AG08395 (cell line): ENCODE results near the gene CAPN7.

ENCODE experiments used
- DNase-seq: peaks from one replicate; pipeline ENCODE4 v3.0.0; 2012; ENCODE audit warnings: mixed read lengths, low spot score

Gene CAPN7

DNA sequence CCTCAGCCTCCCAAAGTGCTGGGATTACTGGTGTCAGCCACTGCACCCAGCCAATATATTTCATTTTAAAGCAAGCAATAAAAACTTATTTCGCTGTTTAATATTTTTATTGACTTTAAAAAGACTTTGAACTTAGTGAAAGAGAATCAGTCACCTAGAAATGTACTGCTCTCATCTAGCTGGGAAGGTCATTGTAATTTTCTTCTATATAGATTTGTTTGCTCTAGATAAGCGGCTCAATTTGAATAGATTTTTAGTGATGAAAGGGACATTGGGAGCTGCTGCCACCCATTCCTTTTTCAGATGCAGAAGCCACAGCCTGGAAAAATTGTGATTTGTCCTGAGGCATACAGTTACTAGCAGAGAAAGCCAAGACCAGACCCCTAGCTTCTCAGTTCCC is 40.1 kb downstream of the CAPN7 start:
- DNase-seq: no peak

DNA sequence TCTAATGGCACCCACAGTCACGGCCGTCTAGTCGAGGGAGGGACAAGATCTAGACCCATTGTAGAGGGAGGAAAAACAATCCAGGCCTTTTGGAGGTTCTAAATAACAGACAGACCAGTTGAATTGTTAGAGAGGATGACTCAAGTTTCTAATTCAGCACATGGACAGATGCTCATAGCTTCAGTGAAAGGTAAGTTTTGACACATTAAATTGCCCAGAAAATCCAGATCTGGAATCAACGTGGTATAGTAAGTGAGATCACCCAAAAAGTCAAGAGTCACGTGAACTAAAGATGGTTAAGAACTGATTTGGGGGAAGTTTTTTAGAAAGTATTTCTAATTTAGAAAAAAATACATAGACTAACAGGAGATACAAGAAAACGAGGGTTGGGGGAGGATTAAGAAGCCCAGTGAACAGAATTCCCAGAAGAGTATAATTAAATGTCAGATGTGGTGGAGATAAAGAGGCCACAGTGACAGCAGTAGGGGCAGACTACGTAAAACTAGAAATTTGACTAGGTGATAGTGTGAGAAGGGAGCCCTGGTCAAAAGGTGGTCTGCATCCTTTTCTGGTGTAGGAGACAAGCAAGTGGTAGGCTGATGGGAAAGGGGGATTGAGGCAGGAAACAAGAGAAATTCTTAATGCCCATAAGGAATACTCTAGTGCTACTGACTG is 47.1 kb downstream of the CAPN7 start:
- DNase-seq: no peak

DNA sequence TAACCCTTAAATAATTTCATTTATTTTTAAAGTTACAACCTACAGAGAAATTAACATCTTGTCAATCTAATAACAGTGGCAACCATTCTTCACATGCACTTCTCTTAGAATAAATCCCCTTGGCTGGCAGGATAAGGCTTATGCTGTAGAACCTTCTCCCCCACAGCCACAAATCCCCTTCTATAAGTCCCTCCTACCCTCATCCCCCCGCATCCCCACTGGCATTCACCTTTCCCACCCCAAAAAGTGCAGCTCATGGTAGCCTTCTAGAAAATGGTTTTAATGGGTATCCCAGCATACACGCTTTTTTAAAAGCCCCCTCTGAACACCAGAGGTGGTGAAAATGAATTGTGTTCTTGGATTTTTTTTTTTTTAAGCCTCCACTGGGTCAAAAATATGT is 49.2 kb downstream of the CAPN7 start:
- no peak for DNase-seq

DNA sequence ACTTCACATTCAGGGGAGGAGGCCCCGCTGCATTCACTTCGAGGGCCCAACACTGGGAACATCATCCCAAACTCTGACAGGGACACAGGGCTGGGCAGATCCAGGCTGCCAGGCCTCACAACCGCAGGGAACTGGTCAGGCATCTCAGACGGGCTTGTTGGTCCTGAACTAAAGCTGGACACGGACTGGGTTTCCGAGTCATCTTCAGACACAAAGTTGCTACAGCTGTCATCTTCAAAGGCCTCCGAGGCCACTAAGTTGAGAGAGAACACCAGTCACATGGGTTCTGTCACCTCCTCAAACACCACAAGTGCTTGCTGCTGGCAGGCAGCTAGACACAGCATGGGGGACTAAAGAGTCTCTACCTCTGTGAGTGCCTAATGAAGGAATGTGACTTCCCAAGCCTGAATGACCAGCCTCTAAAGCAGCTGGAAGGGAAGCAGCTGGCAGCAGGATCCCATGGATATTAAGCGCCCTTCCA is 50.9 kb downstream of the CAPN7 start:
- no peak for DNase-seq

DNA sequence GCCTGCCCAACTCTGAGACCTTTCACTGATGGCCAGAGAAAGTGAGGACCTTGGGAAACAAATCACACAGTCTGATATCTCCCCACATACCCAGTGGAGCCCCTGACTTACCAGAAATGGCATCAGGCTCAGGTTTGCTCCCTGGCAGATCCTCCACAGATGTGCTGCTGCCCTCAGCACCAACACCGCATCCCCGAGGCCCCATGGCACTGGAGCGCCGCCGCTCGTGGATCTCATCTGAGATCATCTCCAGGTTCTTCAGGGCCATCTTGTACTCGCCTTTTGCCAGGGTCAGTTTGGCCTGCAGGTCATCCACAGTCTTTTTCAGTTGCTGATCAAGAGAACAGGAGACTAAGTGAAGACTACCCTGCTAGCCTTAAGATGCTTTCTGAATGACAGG is 52.7 kb downstream of the CAPN7 start:
- no peak for DNase-seq

DNA sequence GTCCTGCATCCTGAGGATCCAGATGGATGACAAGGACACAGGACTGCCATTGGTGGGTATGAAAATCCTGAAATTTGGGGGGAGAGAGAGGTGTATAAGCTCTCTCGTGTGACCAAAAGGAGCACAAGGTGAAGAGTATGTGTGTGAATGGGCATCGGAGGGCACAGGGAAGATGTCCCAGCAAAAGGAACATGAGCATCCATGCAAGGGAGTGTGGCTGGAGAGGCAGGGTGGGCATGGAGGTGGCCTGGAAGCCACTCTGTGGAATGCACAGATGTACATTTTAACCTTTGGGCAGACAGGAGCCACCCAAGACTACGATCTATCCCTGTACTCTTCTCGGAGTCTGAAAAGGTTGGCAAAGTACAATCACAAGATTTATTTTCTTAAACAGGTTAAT is 54.5 kb downstream of the CAPN7 start:
- no peak for DNase-seq

DNA sequence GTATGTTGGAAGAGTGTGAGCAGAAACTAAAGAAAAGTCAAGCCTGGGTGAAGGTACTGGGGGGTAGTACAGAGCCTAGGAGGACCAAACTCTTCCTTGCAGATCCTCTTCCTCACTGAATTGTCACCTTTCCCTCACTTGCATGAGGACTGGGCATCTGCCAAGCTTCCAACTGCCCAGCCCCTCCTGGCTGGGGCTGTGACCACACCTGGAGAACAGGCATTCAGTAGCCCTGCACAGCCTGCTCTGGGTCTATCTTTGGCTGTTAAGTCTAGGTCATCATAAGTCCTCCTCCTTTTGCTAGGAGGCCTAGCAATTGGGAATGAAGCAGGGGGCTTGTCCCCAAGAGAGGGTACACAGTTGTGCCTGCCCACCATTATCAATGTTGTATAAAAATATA is 55.2 kb downstream of the CAPN7 start:
- DNase-seq: no peak

DNA sequence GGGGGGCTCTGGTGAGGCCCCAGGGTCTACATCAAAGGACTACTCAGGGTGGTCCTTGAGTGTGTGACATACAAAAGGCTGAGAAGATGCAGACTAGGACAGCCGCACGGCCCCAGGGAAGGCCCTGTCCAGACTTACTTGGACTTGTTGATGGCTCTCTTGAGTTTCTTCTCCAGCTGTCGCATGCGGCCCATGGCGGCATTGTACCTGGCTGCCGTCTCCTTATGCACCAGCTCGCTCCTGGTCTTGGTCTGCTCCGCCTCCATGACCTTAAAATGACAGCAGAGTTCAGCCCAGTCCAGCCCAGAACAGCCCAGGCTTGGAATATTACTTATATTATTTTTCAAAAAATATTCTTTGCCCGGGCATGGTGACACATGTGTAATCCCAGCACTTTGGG is 56.0 kb downstream of the CAPN7 start:
- DNase-seq: no peak

DNA sequence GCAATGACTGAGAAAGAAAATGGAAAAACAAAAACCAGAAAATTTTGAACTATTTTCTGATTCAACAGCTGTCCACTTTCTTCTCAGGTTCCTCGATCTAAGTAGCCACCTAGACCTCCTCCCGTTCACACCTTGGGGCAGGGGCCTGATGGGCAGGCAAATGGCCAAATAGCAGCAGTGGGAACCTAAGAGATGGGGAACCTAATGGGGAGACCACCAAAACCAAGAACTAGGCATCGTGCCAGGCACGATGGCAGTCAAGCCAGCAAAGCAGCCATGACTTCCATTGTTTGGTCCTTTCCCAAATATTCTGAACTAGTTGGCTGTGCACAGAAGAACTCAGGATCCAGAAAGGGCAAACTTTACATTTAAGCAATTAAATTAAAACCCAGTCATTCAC is 57.1 kb downstream of the CAPN7 start:
- no peak for DNase-seq

DNA sequence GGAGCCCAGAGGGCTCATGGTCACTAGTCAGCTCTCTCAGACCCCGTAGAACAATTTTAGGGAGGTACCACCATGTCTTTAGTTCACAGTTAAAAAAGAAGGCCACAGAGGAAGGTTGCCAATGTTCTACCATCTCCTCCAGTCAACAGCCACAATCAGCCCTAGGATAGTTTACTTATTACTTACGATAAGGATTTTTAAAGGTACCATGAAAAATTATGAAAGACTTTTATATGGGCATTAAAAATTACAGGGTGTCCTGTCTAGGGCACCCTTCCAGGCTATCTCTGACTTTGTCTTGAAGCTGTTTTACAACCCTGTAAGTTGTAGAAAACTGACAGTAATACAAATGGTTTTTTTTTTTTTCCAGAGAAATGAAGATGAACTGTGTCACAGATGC is 57.9 kb downstream of the CAPN7 start:
- DNase-seq: no peak

DNA sequence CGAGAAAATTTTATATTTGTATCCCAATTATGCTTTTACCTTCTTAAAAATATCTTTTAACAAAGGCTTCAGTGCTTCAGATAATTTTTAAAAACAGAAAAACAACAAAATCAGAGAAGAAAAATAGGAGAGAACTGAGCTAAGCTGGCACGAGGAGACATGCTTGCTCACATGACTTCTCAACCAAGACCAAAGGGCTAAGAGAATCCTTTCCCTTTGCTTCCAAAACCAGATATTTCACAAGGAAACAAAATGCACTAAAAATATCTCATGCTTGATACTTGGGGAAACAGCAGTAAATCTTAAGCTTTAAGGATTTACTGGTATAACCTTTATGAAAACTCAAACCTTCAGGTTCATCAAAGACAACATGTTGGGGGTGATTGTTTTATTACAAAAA is 58.4 kb downstream of the CAPN7 start:
- DNase-seq: no peak

DNA sequence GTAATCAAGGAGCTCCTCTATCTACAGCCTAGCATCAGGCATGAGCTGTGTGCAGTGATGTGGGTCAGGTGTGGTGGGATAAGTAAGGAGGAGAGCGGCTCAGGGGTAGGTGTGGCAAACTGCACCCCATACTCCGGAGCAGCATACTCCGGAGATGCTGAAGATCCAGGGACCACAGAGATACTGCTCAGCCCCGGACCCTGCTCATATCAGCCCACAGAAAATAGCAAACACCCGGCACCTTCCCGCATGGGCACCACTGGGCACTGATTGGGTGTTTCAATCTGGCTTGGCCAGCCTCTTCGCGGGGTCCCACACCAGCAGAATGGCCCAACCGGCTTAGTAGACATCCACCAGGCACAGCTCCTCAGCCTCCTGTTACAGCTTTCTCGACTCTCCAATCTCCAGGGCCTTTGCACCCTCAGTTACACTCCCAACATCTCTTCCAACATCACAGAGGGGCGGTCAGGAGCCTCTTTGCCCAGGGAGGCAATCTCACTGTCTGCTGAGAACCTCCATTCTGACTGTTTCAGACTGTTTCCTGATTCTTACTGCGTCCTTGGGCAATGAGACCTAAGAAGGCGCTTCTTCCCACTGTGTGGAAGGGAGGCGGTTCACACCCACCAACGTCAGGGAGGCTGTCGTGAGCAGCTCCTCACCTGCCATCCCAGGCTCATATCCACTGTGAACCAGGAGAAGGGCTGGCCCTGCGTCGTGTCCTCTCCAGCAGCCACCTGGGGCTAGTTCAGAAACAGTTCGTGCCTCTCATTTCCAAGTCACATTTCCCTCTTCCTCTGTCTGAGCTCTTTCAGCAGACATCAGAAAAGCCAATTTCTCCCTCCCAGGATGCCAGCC is 59.8 kb downstream of the CAPN7 start:
- no peak for DNase-seq

DNA sequence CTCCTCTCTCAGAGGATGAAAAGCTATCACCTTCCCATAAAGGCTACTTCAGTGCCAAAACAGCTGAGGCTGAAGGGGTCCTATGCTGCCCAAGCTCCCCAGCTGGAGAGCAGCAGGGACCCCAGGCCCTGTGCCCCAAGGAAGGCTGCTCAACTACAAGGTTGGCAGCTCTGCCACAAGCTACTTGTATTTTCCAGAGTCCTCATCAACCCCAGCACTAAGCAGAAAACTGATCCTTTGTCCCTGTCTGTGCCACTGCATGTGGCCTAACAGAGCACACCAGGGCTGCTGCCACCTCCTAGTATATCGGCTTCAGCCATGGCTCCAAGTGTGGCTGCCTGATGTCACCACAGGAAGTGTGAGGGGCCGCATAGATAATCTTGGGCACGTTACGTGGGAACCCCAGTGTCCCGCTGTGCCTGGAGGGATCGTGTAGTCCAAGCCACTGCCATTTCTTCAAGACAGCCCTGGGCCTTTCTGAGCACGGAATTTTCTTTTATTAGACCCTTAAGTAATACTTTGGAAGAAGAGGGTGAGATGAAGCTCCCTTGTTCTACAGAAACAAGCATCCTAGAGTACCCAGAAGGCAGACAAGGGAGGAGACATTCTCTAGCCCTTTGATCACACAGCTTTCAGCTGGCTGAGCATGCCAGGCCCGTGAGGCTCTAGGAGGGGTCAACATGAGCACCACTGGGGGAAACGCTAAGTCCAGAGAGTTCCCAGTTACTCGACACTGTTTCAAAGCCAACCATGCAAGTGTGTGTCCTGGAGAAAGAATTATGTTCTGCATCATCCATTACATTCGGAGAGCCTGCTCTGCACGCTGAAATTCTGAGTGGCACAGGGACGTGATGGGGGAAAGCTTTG is 60.7 kb downstream of the CAPN7 start:
- no peak for DNase-seq

DNA sequence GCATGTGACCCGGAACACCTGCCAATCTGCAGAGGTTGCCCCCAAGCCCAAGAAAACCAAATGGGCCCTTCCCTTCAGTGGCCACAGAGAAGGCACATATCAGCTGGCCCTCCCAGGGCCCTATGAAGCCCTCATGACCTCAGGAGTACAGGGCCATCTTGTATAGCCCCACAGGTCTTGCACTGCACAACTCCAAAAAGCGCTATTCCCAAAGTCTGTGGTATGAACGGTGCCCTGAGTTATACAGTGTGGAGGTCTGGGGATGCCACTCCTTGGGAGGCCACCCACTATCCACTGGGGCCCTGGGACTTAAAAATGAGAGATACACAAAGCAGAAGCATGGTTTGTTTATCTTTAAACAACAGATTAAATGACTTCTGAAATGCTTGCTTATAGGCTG is 61.5 kb downstream of the CAPN7 start:
- no peak for DNase-seq

DNA sequence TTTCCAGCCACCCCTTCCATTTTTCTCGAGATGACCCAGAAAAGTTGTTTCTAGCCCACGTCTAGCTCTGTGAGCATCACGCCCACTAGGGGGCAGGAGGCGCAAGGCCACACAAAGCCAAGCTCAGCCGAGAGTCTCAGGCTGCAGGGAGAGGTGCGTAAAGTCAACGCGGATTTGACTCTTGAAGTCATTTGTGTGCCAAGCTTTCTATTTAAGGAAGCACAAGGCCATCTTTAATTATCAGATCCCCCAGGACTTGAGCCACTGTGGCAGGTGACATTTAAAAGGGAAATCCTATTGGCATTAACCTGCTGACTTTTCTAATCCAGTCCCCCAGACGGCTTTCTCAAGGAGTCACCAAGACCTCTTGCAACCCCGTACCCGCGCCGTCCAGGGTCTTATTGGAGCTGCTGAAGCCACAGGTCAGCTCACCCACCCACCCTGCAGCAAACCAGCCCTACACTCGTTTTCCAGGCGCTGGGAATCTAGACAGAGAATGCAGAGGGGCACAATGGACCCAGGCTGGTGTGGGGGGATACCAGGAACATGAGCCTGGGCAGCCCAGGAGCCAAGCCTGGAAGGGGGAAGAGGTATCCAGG is 62.1 kb downstream of the CAPN7 start:
- DNase-seq: peak; percentile 84

DNA sequence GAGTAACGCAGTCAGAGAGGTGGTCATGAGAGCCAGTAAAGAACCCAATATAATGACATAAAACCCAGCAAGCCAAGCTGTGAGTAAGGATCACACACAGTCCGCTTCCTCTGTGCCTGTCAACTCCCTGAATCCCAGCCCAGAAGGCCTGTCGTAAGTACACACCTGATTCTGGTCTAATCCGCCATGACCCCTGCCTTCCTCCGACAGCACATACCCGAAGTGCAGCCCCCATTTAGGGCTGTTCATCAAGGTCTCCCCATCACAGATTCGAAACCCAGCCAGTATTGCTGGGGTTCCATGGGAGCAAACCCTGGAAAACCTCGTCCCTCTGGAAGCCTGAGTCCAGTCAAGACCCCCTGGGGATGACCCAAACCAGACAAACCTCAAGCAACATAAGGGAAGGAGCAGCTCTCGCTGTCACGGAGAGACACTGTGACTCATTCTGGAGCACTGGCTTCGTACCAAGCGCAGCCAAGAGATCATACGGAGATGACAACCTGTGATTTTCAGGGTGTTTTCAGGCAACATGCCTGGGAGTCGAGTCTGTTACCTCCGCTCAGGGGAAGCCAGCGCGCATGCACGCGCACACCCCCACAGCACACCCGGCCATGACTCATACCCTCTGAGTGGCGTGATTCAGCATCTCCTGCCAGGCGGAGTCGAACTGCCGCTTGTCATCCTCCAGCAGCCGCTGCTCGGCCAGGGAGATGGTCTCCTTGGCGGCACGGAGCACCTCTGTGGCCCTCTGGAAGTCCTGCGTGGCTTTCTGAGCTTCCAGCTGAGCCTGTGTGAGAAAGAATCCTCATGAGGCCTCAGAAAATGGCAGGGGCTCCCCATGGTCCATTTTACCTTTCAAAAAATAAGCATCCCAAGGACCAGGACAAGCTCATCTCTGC is 63.3 kb downstream of the CAPN7 start:
- peak; percentile 96 for DNase-seq

DNA sequence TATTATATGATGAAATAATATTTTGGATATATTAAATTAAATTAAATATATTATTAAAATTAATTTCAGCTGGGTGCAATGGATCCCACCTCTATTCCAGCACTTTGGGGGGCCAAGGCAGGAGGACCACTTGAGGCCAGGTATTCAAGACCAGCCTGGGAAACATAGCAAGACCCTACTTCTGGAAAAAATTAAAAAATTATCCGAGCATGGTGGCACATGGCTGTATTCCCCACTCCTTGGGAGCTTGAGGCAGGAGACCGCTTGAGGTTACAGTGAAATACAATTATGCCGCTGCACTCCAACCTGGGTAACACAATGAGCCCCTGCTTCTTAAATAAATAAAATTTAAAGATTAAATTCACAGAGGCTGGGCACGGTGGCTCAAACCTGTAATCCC is 65.0 kb downstream of the CAPN7 start:
- no peak for DNase-seq

DNA sequence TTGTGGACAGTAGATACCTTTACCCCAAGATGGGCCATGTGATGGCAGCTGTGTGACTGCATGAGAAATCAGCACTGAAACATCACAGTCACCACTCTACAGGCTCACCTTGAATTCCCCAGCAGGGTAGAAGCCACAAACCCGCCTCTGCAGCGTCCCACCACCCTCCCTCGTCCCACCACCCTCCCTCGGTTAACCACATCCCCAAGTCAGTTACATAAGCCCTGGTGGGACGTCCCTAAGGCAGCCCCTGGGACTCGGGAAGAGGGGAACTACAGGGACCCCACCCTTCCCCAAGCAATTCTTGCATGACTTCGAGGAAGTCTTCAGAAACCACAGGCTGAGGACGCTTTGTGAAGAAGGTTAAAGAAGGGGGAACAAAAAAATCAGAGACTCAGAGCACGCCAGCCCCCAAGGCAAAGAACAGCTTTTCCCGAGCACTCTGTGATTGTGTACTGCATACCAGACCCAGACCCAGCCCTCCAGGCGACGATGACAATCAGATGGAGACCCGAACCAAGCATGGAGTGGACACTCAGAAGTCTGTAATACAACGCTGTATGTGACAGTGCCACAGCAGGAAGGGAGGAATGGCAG is 65.8 kb downstream of the CAPN7 start:
- DNase-seq: no peak

DNA sequence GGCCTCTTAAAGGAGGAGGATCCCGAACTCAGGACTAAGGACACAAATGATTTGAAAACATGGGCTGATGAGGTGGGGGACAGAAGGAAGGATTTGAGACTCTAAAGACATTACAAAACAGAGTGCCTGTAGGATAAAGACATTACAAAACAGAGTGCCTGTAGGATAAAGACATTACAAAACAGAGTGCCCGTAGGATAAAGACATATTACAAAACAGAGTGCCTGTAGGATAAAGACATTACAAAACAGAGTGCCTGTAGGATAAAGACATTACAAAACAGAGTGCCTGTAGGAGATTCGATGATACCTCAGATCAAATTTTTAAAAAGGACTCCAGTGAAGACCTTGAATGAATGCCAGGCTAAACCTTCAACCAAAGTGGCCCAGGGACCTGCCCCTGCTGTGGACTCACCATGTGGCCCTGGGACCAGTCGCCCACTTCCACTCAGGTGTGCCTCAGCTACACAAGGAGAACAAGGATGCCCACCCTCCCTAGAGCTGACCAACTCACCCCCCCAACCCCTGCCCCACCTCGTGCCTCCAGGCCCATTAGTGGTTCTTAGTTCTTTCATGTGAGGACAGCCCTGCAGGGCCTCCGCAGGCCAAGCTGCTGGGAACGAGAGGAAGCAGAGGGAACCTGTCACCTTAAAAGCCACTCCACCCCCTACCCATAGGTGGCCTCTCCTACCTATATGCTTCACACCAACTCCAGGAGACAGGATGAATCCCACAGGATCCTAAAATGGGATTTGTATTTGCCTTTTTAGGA is 66.6 kb downstream of the CAPN7 start:
- no peak for DNase-seq

DNA sequence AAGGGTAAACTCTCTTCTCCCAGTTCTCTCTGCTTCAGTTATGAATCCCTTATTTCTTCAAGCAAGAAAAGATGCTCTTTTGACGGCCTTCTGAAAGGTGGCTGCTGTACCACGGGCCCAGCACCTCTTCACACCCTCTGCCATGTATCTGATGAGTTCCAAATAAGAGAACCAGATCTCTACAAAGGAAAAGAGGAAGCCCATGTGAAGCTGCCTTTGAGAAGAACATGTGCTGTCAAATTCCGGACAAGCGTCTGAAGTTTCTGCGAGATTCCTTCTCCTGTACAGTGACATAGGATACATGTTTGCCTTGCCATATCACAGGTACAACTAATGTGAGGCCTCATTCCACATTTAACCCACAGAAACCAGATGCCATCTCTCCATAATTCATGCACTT is 67.2 kb downstream of the CAPN7 start:
- no peak for DNase-seq
